Measurements from ENCODE around the gene ANKDD1A.

ANKDD1A gene

DNA sequence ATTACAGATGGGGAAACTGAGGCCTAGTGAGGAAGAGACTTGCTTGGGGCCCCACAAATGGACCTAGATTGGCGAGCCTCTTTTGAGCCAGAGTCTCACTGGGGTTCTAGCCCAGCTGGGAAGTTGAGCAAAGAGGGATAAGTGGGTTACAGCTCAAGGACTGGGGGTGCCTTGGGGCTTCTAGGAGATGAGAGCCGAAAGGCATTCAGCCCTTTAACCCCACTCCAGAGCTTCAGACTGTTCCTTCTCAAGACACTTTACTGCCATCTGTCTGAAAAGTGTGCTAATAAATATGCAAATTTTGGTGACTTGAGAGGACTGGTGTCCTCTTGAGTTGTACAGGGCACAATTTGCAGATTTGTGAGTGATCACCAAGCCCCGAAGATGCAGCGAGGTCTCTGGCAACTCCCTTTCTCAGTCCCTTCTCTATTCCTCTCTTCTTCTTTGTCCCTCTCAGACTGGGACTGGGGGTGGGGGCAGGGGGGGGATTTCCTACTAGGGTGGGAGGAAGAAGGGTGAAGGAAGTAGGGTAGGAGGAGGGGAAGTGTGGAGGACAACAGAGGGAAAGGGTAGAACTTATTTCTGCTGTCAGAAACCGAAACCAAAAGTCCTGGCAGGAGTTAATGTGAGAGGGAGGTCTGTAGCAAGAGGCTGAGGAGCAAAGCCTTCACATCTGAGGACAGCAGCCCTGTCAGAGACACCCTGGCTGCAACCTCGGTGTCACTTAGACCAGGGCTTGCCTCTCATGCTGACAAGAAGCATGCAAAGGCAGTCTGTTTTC lies 16.2 kb upstream of the ANKDD1A start:
- H3K9me3 ChIP-seq (ENCODE audit: control insufficient read depth, low read length), result no peaks in the 10 kb centered on the region
- no peaks in the 10 kb centered on the region for H3K36me3 ChIP-seq (ENCODE audit: control insufficient read depth, insufficient read depth, low read length)
- H3K27me3 ChIP-seq (ENCODE audit: control insufficient read depth, insufficient read depth, low read length, poor library complexity, severe bottlenecking), result no peaks in the 10 kb centered on the region
- no peak overlapping the region for H3K4me3 ChIP-seq (ENCODE audit: insufficient read depth, low read depth, low read length)
- H3K27ac ChIP-seq (ENCODE audit: insufficient read depth, low read depth, low read length, poor library complexity, severe bottlenecking), result no peak overlapping the region
- WGBS, 2 experiments, result 74 to 87% methylated on average over 5 to 6 of the region's 6 CpGs
- H3K4me1 ChIP-seq (ENCODE audit: control insufficient read depth, insufficient read depth, low read length), result peaks cover 15% of the 10 kb centered on the region

DNA sequence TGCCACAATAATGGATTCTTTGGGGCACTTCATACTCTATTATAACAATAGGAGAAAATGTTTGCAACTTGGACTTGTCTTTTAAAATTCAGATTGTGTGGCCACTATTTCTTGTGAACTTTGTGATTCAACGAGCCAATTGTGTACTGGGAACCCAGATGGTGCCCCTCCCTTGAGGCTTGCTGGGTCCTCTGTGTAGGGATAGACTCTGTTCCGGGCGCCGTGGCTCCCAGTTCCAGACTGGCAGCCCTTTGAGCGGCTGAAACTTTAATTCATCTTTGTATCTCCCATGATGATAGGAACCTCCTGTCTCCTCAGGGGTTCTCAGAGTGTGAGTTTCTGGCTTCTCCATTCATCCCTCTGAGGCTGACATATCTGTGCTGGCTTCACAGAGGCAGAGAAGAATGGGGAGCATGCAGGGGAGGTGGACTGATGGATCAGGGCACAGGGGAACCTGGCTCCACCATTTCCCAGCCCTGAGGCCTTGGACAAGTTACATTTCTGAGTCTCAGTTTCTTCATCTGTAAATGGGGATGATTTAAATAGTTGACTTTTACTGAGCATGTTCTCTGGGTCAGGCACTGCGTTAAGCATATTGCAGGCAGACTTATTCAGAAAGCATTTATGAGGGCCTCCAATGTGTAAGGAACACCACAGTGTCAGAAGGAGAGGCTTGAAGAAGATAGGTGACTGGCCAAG lies 15.2 kb upstream of the ANKDD1A start:
- 94 to 96% methylated on average over 6 of the region's 6 CpGs for WGBS, 2 experiments
- H3K27me3 ChIP-seq (ENCODE audit: control insufficient read depth, insufficient read depth, low read length, poor library complexity, severe bottlenecking), result no peaks in the 10 kb centered on the region
- no peaks in the 10 kb centered on the region for H3K9me3 ChIP-seq (ENCODE audit: control insufficient read depth, low read length)
- H3K27ac ChIP-seq (ENCODE audit: insufficient read depth, low read depth, low read length, poor library complexity, severe bottlenecking), result no peak overlapping the region
- H3K36me3 ChIP-seq (ENCODE audit: control insufficient read depth, insufficient read depth, low read length), result no peaks in the 10 kb centered on the region
- H3K4me1 ChIP-seq (ENCODE audit: control insufficient read depth, insufficient read depth, low read length), result peaks cover 15% of the 10 kb centered on the region
- no peak overlapping the region for H3K4me3 ChIP-seq (ENCODE audit: insufficient read depth, low read depth, low read length)

DNA sequence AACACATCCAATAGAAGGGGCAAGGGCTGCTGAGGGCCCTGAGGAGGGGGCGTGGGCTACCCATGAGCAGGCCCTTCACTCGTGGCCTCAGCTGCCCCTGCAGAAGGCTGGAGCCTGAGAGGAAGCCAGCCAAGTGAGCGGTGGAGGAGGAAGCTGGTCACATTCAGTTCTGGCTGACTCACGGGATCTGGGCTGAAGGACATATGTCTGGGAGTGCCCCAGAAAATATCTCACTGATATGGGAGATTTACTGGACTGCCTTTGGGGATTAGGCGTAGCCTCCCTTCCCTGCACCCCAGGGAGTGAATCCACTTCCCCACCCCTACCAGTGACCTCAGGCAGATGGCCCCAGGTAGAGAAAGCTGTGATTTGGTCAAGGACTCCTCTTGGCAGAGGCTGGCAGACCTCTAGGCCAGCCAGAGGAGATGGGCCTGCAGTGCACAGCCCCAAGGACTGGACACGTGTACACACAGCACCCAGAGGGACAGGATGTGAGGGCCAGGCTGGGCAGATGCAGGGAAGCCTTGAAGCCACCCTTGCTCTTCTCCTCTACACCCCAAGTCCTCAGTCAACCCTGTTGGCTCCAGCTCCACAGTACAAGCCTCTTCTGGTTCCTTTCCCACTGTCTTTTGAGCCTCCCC lies 14.2 kb upstream of the ANKDD1A start:
- Histone ChIP-seq H3K4me1 (ENCODE audit: control insufficient read depth, insufficient read depth, low read length) (peaks cover 15% of the 10 kb centered on the region), H3K9me3 (ENCODE audit: control insufficient read depth, low read length) (no peaks in the 10 kb centered on the region)

DNA sequence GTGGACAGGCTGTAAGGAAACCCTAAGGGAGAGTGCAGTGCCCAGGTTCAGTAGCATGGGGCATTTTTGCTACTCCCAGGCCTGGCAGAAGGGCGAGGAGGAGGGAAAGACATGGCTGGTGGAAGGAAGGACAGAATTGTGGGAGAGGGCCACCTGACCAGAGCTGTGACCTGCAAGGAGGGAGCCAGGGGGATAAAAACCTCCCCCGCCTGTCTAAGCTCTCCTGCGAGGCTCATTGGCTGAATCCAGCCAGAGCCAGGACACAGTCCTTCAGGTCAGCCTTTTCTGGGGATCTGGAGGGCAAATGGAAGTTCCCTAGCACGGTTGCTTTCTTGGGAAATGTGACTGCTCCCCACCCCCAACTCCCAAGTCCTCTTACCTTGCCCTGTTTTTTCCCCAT lies 13.3 kb upstream of the ANKDD1A start:
- H3K27me3 ChIP-seq (ENCODE audit: control insufficient read depth, insufficient read depth, low read length, poor library complexity, severe bottlenecking), result no peaks in the 10 kb centered on the region
- WGBS, 2 experiments, result 76 to 80% methylated on average over 4 of the region's 4 CpGs
- no peak overlapping the region for H3K4me3 ChIP-seq (ENCODE audit: insufficient read depth, low read depth, low read length)
- H3K27ac ChIP-seq (ENCODE audit: insufficient read depth, low read depth, low read length, poor library complexity, severe bottlenecking), result no peak overlapping the region
- no peaks in the 10 kb centered on the region for H3K36me3 ChIP-seq (ENCODE audit: control insufficient read depth, insufficient read depth, low read length)
- H3K9me3 ChIP-seq (ENCODE audit: control insufficient read depth, low read length), result no peaks in the 10 kb centered on the region
- H3K4me1 ChIP-seq (ENCODE audit: control insufficient read depth, insufficient read depth, low read length), result peaks cover 12% of the 10 kb centered on the region

More for the DNA sequence above, 14.2 kb upstream of the ANKDD1A start:
- WGBS, 2 experiments, result 88% methylated on average over 6 of the region's 6 CpGs
- Histone ChIP-seq H3K36me3 (ENCODE audit: control insufficient read depth, insufficient read depth, low read length) (no peaks in the 10 kb centered on the region), H3K27ac (ENCODE audit: insufficient read depth, low read depth, low read length, poor library complexity, severe bottlenecking) (no peak overlapping the region), H3K27me3 (ENCODE audit: control insufficient read depth, insufficient read depth, low read length, poor library complexity, severe bottlenecking) (no peaks in the 10 kb centered on the region), H3K4me3 (ENCODE audit: insufficient read depth, low read depth, low read length) (no peak overlapping the region)

DNA sequence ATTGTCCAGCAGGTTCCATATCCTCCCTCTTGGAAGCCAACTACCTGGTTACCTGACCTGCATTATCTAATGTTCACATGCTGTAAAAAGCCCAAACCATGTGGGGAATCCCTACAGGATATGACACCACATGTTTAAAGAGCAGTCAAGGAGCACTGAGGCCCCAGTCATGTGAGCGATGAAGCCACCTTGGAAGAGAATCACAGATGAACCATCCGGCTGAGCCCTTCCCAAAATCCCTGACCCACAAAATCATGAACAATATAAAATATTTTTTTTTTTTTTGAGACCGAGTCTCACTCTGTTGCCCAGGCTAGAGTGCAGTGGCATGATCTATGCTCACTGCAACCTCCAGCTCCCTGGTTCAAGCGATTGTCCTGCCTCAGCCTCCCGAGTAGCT lies 10.6 kb upstream of the ANKDD1A start:
- WGBS, 2 experiments, result 91 to 94% methylated on average over 5 of the region's 5 CpGs
- H3K4me3 ChIP-seq (ENCODE audit: insufficient read depth, low read depth, low read length), result no peak overlapping the region

DNA sequence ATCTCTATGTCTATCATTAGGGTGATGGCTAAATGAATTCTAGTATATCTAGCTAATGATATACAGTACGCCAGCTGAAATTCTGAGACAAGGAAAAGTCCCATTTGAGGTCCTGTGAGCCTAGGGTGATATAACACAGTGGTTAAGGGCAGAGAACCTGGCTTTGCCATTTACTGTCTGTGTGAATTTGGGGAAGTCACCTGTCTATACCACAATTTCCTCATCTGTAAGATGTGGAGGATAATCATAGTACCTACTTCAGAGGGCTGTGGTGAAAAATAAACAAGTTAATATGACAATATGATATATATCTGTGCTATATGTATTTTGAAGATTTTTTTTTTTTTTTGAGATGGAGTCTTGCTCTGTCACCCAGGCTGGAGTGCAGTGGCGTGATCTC lies 9.8 kb upstream of the ANKDD1A start:
- no peaks in the 10 kb centered on the region for H3K27me3 ChIP-seq (ENCODE audit: control insufficient read depth, insufficient read depth, low read length, poor library complexity, severe bottlenecking)
- H3K36me3 ChIP-seq (ENCODE audit: control insufficient read depth, insufficient read depth, low read length), result no peaks in the 10 kb centered on the region
- no peak overlapping the region for H3K27ac ChIP-seq (ENCODE audit: insufficient read depth, low read depth, low read length, poor library complexity, severe bottlenecking)
- 93 to 100% methylated on average over 2 of the region's 2 CpGs for WGBS, 2 experiments
- peaks cover 4% of the 10 kb centered on the region for H3K9me3 ChIP-seq (ENCODE audit: control insufficient read depth, low read length)
- H3K4me1 ChIP-seq (ENCODE audit: control insufficient read depth, insufficient read depth, low read length), result no peaks in the 10 kb centered on the region
- no peak overlapping the region for H3K4me3 ChIP-seq (ENCODE audit: insufficient read depth, low read depth, low read length)

More for the DNA sequence above, 10.6 kb upstream of the ANKDD1A start:
- Histone ChIP-seq H3K27ac (ENCODE audit: insufficient read depth, low read depth, low read length, poor library complexity, severe bottlenecking) (no peak overlapping the region), H3K27me3 (ENCODE audit: control insufficient read depth, insufficient read depth, low read length, poor library complexity, severe bottlenecking) (no peaks in the 10 kb centered on the region), H3K9me3 (ENCODE audit: control insufficient read depth, low read length) (peaks cover 4% of the 10 kb centered on the region), H3K4me1 (ENCODE audit: control insufficient read depth, insufficient read depth, low read length) (no peaks in the 10 kb centered on the region), H3K36me3 (ENCODE audit: control insufficient read depth, insufficient read depth, low read length) (no peaks in the 10 kb centered on the region)

DNA sequence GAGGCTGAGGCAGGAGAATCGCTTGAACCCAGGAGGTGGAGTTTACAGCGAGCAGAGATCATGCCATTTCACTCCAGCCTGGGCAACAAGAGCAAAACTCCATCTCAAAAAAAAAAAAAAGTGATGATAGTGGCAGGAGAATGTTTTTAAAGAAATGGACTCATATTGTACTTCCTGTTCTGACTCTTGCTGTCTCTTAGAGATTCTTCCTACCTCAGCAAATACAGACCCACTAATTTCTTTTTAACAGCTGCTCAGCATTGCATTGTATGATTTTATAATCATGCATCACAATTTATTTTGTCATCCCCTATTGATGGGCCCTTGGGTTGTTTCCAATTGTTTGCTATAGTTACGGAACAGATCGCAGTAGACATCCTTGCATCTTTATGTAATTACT lies 8.8 kb upstream of the ANKDD1A start:
- no peaks in the 10 kb centered on the region for H3K36me3 ChIP-seq (ENCODE audit: control insufficient read depth, insufficient read depth, low read length)
- H3K4me1 ChIP-seq (ENCODE audit: control insufficient read depth, insufficient read depth, low read length), result no peaks in the 10 kb centered on the region
- WGBS, 2 experiments, result 95 to 99% methylated on average over 4 of the region's 4 CpGs
- no peaks in the 10 kb centered on the region for H3K27me3 ChIP-seq (ENCODE audit: control insufficient read depth, insufficient read depth, low read length, poor library complexity, severe bottlenecking)
- no peak overlapping the region for H3K4me3 ChIP-seq (ENCODE audit: insufficient read depth, low read depth, low read length)
- H3K27ac ChIP-seq (ENCODE audit: insufficient read depth, low read depth, low read length, poor library complexity, severe bottlenecking), result no peak overlapping the region
- peaks cover 4% of the 10 kb centered on the region for H3K9me3 ChIP-seq (ENCODE audit: control insufficient read depth, low read length)

DNA sequence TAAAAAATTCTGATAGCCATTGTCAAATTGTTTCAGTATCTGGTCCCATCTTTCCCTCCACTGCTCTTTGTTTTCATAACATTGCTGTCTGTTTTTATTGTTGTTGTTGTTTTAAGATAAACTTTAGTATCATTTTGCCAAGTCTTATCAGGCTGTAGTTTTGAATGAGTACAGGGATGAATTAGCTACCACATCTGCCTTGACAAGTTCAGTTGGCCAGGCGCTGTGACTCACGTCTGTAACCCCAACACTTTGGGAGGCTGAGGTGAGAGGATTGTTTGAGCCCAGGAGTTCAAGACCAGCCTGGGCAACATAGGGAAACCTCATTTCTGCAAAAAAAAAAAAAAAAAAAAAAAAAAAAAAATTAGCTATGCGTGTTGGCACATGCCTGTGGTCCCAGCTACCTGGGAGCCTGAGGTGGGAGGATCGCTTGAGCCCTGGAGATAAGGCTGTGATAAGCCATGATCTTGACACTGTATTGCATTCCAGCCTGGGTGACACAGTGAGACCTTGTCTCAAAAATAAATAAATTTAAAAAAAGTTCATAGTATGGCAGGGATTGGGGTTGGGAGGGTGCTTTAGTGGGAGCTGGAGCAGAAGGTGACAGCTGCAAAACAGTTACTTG lies 8.3 kb upstream of the ANKDD1A start:
- H3K27ac ChIP-seq (ENCODE audit: insufficient read depth, low read depth, low read length, poor library complexity, severe bottlenecking), result no peak overlapping the region
- no peaks in the 10 kb centered on the region for H3K27me3 ChIP-seq (ENCODE audit: control insufficient read depth, insufficient read depth, low read length, poor library complexity, severe bottlenecking)
- WGBS, 2 experiments, result 88 to 91% methylated on average over 4 of the region's 4 CpGs
- no peaks in the 10 kb centered on the region for H3K36me3 ChIP-seq (ENCODE audit: control insufficient read depth, insufficient read depth, low read length)
- H3K4me3 ChIP-seq (ENCODE audit: insufficient read depth, low read depth, low read length), result no peak overlapping the region
- peaks cover 4% of the 10 kb centered on the region for H3K9me3 ChIP-seq (ENCODE audit: control insufficient read depth, low read length)
- H3K4me1 ChIP-seq (ENCODE audit: control insufficient read depth, insufficient read depth, low read length), result no peaks in the 10 kb centered on the region

DNA sequence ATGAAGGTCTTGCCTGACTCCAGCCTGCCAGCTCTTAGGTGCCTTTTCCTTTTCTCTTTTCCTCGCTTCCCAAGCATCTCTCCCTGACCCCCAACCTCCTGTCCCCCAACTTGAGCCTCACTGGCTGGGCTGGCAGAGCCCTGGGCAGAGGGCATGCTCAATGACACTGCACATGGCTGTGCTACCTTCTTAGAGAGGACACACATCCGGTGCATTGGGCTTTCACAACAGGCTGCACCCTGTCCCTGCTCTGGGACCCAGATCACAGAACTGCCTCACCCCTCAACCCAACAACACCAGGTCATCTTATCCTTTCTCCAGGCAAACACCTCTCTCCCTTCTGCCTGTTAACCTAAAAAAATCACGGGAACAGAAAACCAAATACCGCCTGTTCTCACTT lies 7.5 kb upstream of the ANKDD1A start:
- H3K27me3 ChIP-seq (ENCODE audit: control insufficient read depth, insufficient read depth, low read length, poor library complexity, severe bottlenecking), result no peaks in the 10 kb centered on the region
- 92 to 93% methylated on average over 4 of the region's 4 CpGs for WGBS, 2 experiments
- peaks cover 4% of the 10 kb centered on the region for H3K9me3 ChIP-seq (ENCODE audit: control insufficient read depth, low read length)
- H3K27ac ChIP-seq (ENCODE audit: insufficient read depth, low read depth, low read length, poor library complexity, severe bottlenecking), result no peak overlapping the region
- H3K4me3 ChIP-seq (ENCODE audit: insufficient read depth, low read depth, low read length), result no peak overlapping the region
- no peaks in the 10 kb centered on the region for H3K4me1 ChIP-seq (ENCODE audit: control insufficient read depth, insufficient read depth, low read length)
- H3K36me3 ChIP-seq (ENCODE audit: control insufficient read depth, insufficient read depth, low read length), result no peaks in the 10 kb centered on the region

Measured in ectodermal cell (in vitro differentiated cells).